GM19328 (cell line): Measurements from ENCODE around the gene TCF4.

Experiments used
- ATAC-seq: cut with Tn5 transposase; IDR thresholded peaks from one replicate; pipeline ENCODE4 v1.9.1; 2021; ENCODE audit warnings: mild to moderate bottlenecking, moderate library complexity; ENCODE audit not compliant: unreplicated experiment

The TCF4 gene

GRCh38 chr18:55310863-55311262 is 277.1 kb downstream of the TCF4 start:
- ATAC-seq, result no peak

- ATAC-seq, result no peak
These were observed 277.8 kb downstream of the TCF4 start for GRCh38 chr18:55310044-55310676.

GRCh38 chr18:55309249-55309648 is 278.7 kb downstream of the TCF4 start:
- no peak for ATAC-seq

GRCh38 chr18:55307505-55307904 is 280.5 kb downstream of the TCF4 start:
- ATAC-seq, result peak; percentile 70

GRCh38 chr18:55306359-55307024 is 281.5 kb downstream of the TCF4 start:
- no peak for ATAC-seq

GRCh38 chr18:55302167-55302833 is 285.7 kb downstream of the TCF4 start:
- no peak for ATAC-seq

- no peak for ATAC-seq
These were observed 286.2 kb downstream of the TCF4 start for GRCh38 chr18:55301824-55302166.

GRCh38 chr18:55300936-55301531 is 287.0 kb downstream of the TCF4 start:
- no peak for ATAC-seq

GRCh38 chr18:55300421-55300935 is 287.5 kb downstream of the TCF4 start:
- no peak for ATAC-seq

GRCh38 chr18:55296778-55297177 is 291.2 kb downstream of the TCF4 start:
- no peak for ATAC-seq

- no peak for ATAC-seq
These were observed 291.9 kb downstream of the TCF4 start for GRCh38 chr18:55296115-55296514.

GRCh38 chr18:55290898-55291297 is 297.1 kb downstream of the TCF4 start:
- no peak for ATAC-seq

- no peak for ATAC-seq
These were observed 298.2 kb downstream of the TCF4 start for GRCh38 chr18:55289775-55290174.

- no peak for ATAC-seq
These were observed 298.9 kb downstream of the TCF4 start for GRCh38 chr18:55289048-55289447.

GRCh38 chr18:55287935-55288868 is 299.8 kb downstream of the TCF4 start:
- ATAC-seq, result no peak

GRCh38 chr18:55287149-55287806 is 300.7 kb downstream of the TCF4 start:
- no peak for ATAC-seq

GRCh38 chr18:55286257-55286825 is 301.7 kb downstream of the TCF4 start:
- ATAC-seq, result no peak

GRCh38 chr18:55284614-55285013 is 303.4 kb downstream of the TCF4 start:
- no peak for ATAC-seq

GRCh38 chr18:55283309-55283708 is 304.7 kb downstream of the TCF4 start:
- no peak for ATAC-seq

GRCh38 chr18:55280503-55280902 is 307.5 kb downstream of the TCF4 start:
- no peak for ATAC-seq
